HepG2 (cell line): ENCODE results near the gene GPD1. TPM values are rescaled to one million over a fixed set of nuclear protein-coding genes. Genes with fewer than 3 reads are reported as not detected.

Source experiments
- ATAC-seq: fragments of 200-7000 bp; cut with Tn5 transposase; 3 replicates; pipeline ENCODE4 v1.9.1; 2020; ENCODE audit warnings: mild to moderate bottlenecking, moderate library complexity
- BruUV-seq: library from RNA; stranded (reverse); fragments of 400-500 nt; replicated peaks from 2 replicates; lab custom pipeline; 2021; lab: Mats Ljungman, UMichigan
- CTCF ChIA-PET: fragments of 300-600 bp; formaldehyde crosslinking; extraction: SDS; loops from one replicate; lab custom pipeline; 2021; ENCODE audit warnings: low total read pairs, inconsistent platforms, low intra/inter-chr PET ratio; lab: Yijun Ruan, JAX
- POLR2A ChIA-PET: fragments of 350-600 bp; sonication (Branson Sonifier 250); formaldehyde crosslinking; loops from one replicate; lab custom pipeline; 2020; ENCODE audit warnings: antibody characterized with exemption, inconsistent platforms; lab: Yijun Ruan, JAX
- DNase-seq: peaks from one replicate; pipeline ENCODE4 v3.0.0-alpha.2; 2015; ENCODE audit warnings: low spot score
- FAIRE-seq: peaks from 3 replicates; lab custom pipeline; 2011; peaks lifted over from hg19 to GRCh38; lab: Jason Lieb, UNC
- H2AFZ ChIP-seq: one replicate; pipeline ENCODE4 v1.6.1; 2011; ENCODE audit warnings: low read length, inconsistent platforms
- H3K27ac ChIP-seq: fragments of 300-600 bp; 3 replicates; pipeline ENCODE4 v1.8.0; 2011; ENCODE audit warnings: mixed run types, mild to moderate bottlenecking, mixed read lengths, low read length, inconsistent platforms; ENCODE audit not compliant: insufficient read depth; ENCODE audit errors: extremely low read length
- H3K27me3 ChIP-seq, 2 experiments: fragments of 200-600 bp in 1 of 2; 2 replicates in 1 of 2; 3 replicates in 1 of 2; pipeline versions ENCODE4 v1.6.0 to v1.8.0; 2011; ENCODE audit warnings: low read length in 2 of 2, mild to moderate bottlenecking in 2 of 2, moderate library complexity in 2 of 2, inconsistent platforms in 1 of 2; ENCODE audit not compliant: insufficient read depth in 2 of 2, control insufficient read depth in 1 of 2
- H3K36me3 ChIP-seq, 2 experiments: fragments of 200-600 bp in 1 of 2; replicated peaks in 1 of 2; 2 replicates in 1 of 2; 3 replicates in 1 of 2; pipeline versions ENCODE4 v1.5.1 to v1.8.0; 2011; ENCODE audit warnings: low read length in 2 of 2, inconsistent platforms in 1 of 2; ENCODE audit not compliant: insufficient read depth in 2 of 2, control insufficient read depth in 1 of 2
- H3K4me1 ChIP-seq: 2 replicates; pipeline ENCODE4 v1.5.1; 2012; ENCODE audit warnings: low read length, inconsistent platforms; ENCODE audit not compliant: insufficient read depth
- H3K4me2 ChIP-seq: 2 replicates; pipeline ENCODE4 v1.6.0; 2011; ENCODE audit warnings: low read depth, low read length, inconsistent platforms
- H3K4me3 ChIP-seq, 3 experiments: fragments of 200-600 bp in 1 of 3; sonication (generic), shearing (Covaris generic) in 1 of 3; replicated peaks in 1 of 3; 2 replicates each; pipeline ENCODE4 v1.5.1; 2011 to 2016; ENCODE audit warnings: low read length in 3 of 3, inconsistent platforms in 2 of 3, low read depth in 2 of 3, mild to moderate bottlenecking in 2 of 3, control low read depth in 1 of 3, mixed read lengths in 1 of 3; ENCODE audit not compliant: insufficient read depth in 1 of 3
- H3K79me2 ChIP-seq: one replicate; pipeline ENCODE4 v1.6.1; 2011; ENCODE audit warnings: low read length, inconsistent platforms; ENCODE audit not compliant: insufficient read depth
- H3K9ac ChIP-seq: 2 replicates; pipeline ENCODE4 v1.6.0; 2011; ENCODE audit warnings: mild to moderate bottlenecking, low read depth, low read length, inconsistent platforms; ENCODE audit not compliant: insufficient read depth
- H3K9me3 ChIP-seq: 2 replicates; pipeline ENCODE4 v1.5.1; 2012; ENCODE audit warnings: mild to moderate bottlenecking, low read length
- H4K20me1 ChIP-seq: 2 replicates; pipeline ENCODE4 v1.6.0; 2011; ENCODE audit warnings: inconsistent platforms, mild to moderate bottlenecking, low read length, moderate library complexity; ENCODE audit not compliant: insufficient read depth
- MIER2 ChIP-seq: IDR thresholded peaks from 2 replicates; pipeline ENCODE4 v1.6.1; 2016; ENCODE audit warnings: missing biosample characterization, missing genetic modification reagents
- PAWR ChIP-seq: sonication (generic); formaldehyde crosslinking; IDR thresholded peaks from 2 replicates; pipeline ENCODE4 v1.4.0; 2020; ENCODE audit warnings: missing genetic modification reagents, mild to moderate bottlenecking, borderline replicate concordance
- RARA ChIP-seq: IDR thresholded peaks from 2 replicates; pipeline ENCODE4 v1.6.1; 2016; ENCODE audit warnings: missing genetic modification reagents, missing compliant biosample characterization
- ZBTB33 ChIP-seq: sonication (generic); formaldehyde crosslinking; IDR thresholded peaks from 2 replicates; pipeline ENCODE4 v1.4.0; 2020; ENCODE audit warnings: missing genetic modification reagents
- ZHX1 ChIP-seq: sonication (generic); formaldehyde crosslinking; IDR thresholded peaks from 2 replicates; pipeline ENCODE4 v1.8.1; 2022; ENCODE audit warnings: low read depth, mild to moderate bottlenecking, missing genetic modification reagents
- ZNF549 ChIP-seq: sonication (generic); formaldehyde crosslinking; IDR thresholded peaks from 2 replicates; pipeline ENCODE4 v1.5.0; 2020; ENCODE audit warnings: missing genetic modification reagents
- ZNF570 ChIP-seq: sonication (generic); formaldehyde crosslinking; IDR thresholded peaks from 2 replicates; pipeline ENCODE4 v1.4.0; 2020; ENCODE audit warnings: mild to moderate bottlenecking, missing genetic modification reagents, borderline replicate concordance
- ZNF839 ChIP-seq: sonication (generic); formaldehyde crosslinking; IDR thresholded peaks from 2 replicates; pipeline ENCODE4 v1.4.0; 2020; ENCODE audit warnings: missing genetic modification reagents, mild to moderate bottlenecking, borderline replicate concordance
- ZSCAN20 ChIP-seq: sonication (generic); formaldehyde crosslinking; IDR thresholded peaks from 2 replicates; pipeline ENCODE4 v1.4.0; 2020; ENCODE audit warnings: missing genetic modification reagents, mild to moderate bottlenecking, borderline replicate concordance
- WGBS: methylation state at CpG from one replicate; pipeline ENCODE4 v1.1.6; 2017; ENCODE audit warnings: low lambda C conversion rate; 5-methylcytosine and 5-hydroxymethylcytosine counted together
- in situ Hi-C: cut with HindIII; loops from 2 replicates; pipeline ENCODE4 v1.10.0; 2017; ENCODE audit warnings: low pct_unique_long_range_greater_than_20kb; ENCODE audit not compliant: extremely low pct_ligation_motif_present
- intact Hi-C: fragments of 100-400 bp; cut with micrococcal nuclease; formaldehyde crosslinking; loops from one replicate; pipeline ENCODE4 v1.10.0; 2022; ENCODE audit not compliant: unreplicated experiment
- polyA plus RNA-seq, 8 experiments: library from polyadenylated mRNA; depleted of rRNA in 3 of 8; stranded (reverse) in 7 of 8; unstranded in 1 of 8; fragments of >200 nt; fragmentation: Illumina TruSeq in 4 of 8; extraction: Trizol in 4 of 8; gene quantifications; 2 replicates each; pipeline versions ENCODE4 v1.2.1 to v1.2.3, GENCODE V29; 2011 to 2016; ENCODE audit warnings: low read depth in 4 of 8, missing spikeins in 1 of 8, mixed read lengths in 1 of 8; ENCODE audit not compliant: insufficient read depth in 1 of 8
- total RNA-seq, 5 experiments: library from RNA; depleted of rRNA; stranded (reverse); fragments of >200 nt; fragmentation: Illumina TruSeq; extraction: Trizol; gene quantifications; 2 replicates each; pipeline ENCODE4 v1.2.3, GENCODE V29; 2016; ENCODE audit warnings: low read depth in 1 of 5
- TF ChIP-seq, protein P1 (sequence below): sonication (generic); formaldehyde crosslinking; IDR thresholded peaks from 2 replicates; pipeline ENCODE4 v1.4.0; 2020; ENCODE audit warnings: missing genetic modification reagents
- TF ChIP-seq, protein P2 (sequence below): sonication (generic); formaldehyde crosslinking; IDR thresholded peaks from 2 replicates; pipeline ENCODE4 v1.8.1; 2022; ENCODE audit warnings: mild to moderate bottlenecking, missing genetic modification reagents
- TF ChIP-seq, protein P3 (sequence below): sonication (generic); formaldehyde crosslinking; IDR thresholded peaks from 2 replicates; pipeline ENCODE4 v1.4.0; 2020; ENCODE audit warnings: mild to moderate bottlenecking, missing genetic modification reagents

Gene GPD1
- total and polyA plus RNA-seq, 2 of the 13 experiments (the other 11 are each of a cell fraction or from before 2014, with no cell fraction given): 3.7 to 30.6 TPM

GRCh38 chr12:50078281-50078680 is 25.5 kb upstream of the GPD1 start (continued):
- TF ChIP-seq, protein P1, sequence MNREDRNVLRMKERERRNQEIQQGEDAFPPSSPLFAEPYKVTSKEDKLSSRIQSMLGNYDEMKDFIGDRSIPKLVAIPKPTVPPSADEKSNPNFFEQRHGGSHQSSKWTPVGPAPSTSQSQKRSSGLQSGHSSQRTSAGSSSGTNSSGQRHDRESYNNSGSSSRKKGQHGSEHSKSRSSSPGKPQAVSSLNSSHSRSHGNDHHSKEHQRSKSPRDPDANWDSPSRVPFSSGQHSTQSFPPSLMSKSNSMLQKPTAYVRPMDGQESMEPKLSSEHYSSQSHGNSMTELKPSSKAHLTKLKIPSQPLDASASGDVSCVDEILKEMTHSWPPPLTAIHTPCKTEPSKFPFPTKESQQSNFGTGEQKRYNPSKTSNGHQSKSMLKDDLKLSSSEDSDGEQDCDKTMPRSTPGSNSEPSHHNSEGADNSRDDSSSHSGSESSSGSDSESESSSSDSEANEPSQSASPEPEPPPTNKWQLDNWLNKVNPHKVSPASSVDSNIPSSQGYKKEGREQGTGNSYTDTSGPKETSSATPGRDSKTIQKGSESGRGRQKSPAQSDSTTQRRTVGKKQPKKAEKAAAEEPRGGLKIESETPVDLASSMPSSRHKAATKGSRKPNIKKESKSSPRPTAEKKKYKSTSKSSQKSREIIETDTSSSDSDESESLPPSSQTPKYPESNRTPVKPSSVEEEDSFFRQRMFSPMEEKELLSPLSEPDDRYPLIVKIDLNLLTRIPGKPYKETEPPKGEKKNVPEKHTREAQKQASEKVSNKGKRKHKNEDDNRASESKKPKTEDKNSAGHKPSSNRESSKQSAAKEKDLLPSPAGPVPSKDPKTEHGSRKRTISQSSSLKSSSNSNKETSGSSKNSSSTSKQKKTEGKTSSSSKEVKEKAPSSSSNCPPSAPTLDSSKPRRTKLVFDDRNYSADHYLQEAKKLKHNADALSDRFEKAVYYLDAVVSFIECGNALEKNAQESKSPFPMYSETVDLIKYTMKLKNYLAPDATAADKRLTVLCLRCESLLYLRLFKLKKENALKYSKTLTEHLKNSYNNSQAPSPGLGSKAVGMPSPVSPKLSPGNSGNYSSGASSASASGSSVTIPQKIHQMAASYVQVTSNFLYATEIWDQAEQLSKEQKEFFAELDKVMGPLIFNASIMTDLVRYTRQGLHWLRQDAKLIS: no peak
- TF ChIP-seq PAWR (CRISPR knock-in tag) (no peak), ZHX1 (CRISPR knock-in tag) (no peak)

DNA sequence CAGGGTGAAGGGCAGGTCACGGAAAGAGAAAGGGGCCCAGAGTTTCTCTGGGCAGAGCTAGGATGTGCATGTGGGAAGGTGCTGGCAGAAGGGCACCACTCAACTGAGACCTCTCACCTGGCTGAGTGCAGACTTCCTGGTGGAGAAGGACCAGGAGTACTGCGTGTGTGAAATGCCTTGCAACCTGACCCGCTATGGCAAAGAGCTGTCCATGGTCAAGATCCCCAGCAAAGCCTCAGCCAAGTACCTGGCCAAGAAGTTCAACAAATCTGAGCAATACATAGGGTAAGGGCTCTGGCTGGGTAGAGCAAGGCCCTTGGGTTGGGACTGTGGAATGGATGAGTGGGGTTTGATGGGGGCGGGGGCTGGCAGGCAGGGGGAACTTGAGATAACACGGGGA is 24.0 kb upstream of the GPD1 start:
- Histone ChIP-seq H2AFZ (no peak overlapping the region), H3K4me3 (no peak overlapping the region), H3K9me3 (no peaks in the 10 kb centered on the region), H3K9ac (no peak overlapping the region), H3K79me2 (peaks cover 3% of the 10 kb centered on the region), H3K27ac (no peak overlapping the region), H3K36me3 (no peaks in the 10 kb centered on the region), H3K27me3 (no peaks in the 10 kb centered on the region), H3K4me1 (peaks cover 75% of the 10 kb centered on the region), H4K20me1 (no peaks in the 10 kb centered on the region), H3K4me2 (no peak overlapping the region)
- in situ Hi-C loops (no loop called here), intact Hi-C loops (no loop called here)
- POLR2A ChIA-PET: no interaction called here
- CTCF ChIA-PET: no interaction called here
- no TSS peak for BruUV-seq
- no peak for ATAC-seq
- WGBS: 71% methylated on average over 3 of the region's 5 CpGs
- DNase-seq: no peak
- no peak for FAIRE-seq
- TF ChIP-seq, protein P2, sequence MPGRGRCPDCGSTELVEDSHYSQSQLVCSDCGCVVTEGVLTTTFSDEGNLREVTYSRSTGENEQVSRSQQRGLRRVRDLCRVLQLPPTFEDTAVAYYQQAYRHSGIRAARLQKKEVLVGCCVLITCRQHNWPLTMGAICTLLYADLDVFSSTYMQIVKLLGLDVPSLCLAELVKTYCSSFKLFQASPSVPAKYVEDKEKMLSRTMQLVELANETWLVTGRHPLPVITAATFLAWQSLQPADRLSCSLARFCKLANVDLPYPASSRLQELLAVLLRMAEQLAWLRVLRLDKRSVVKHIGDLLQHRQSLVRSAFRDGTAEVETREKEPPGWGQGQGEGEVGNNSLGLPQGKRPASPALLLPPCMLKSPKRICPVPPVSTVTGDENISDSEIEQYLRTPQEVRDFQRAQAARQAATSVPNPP (CRISPR knock-in tag): no peak
- peak; percentile 83 for TF ChIP-seq MIER2 (CRISPR knock-in tag)
- TF ChIP-seq, protein P3, sequence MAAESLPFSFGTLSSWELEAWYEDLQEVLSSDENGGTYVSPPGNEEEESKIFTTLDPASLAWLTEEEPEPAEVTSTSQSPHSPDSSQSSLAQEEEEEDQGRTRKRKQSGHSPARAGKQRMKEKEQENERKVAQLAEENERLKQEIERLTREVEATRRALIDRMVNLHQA (CRISPR knock-in tag): no peak
- TF ChIP-seq ZNF570: no peak
- no peak for TF ChIP-seq ZSCAN20 (CRISPR knock-in tag)
- TF ChIP-seq PAWR (CRISPR knock-in tag): no peak
- TF ChIP-seq ZNF839: no peak
- TF ChIP-seq RARA: 0 out of 2 replicates have a peak, but pooled peaks have one; percentile 23
- no peak for TF ChIP-seq ZNF549
- TF ChIP-seq ZBTB33 (CRISPR knock-in tag): peak; percentile 32; the same call in 1 of the 2 replicates
